DND-41 (cell line): ENCODE results near the gene SRCIN1.
A peak's percentile ranks its signal among the peaks of the same experiment; 100 is the strongest.

Source experiments
- ATAC-seq: fragments of 200-7000 bp; cut with Tn5 transposase; 3 replicates; pipeline ENCODE4 v1.9.1; 2021; ENCODE audit warnings: low read depth; ENCODE audit not compliant: insufficient read depth
- DNase-seq: peaks from one replicate; pipeline ENCODE4 v3.0.0-alpha.2; 2020
- H2AFZ ChIP-seq: 2 replicates; pipeline ENCODE4 v1.6.0; 2012; ENCODE audit warnings: low read depth, low read length
- H3K27ac ChIP-seq: 2 replicates; pipeline ENCODE4 v1.5.1; 2012; ENCODE audit warnings: low read length, inconsistent platforms
- H3K27me3 ChIP-seq: fragments of 200-600 bp; sonication (generic); 2 replicates; pipeline ENCODE4 v1.6.0; 2012; ENCODE audit warnings: low read length, mild to moderate bottlenecking, inconsistent platforms; ENCODE audit not compliant: insufficient read depth, poor library complexity
- H3K36me3 ChIP-seq: 2 replicates; pipeline ENCODE4 v1.5.1; 2012; ENCODE audit warnings: low read length, inconsistent platforms; ENCODE audit not compliant: insufficient read depth
- H3K4me1 ChIP-seq: 2 replicates; pipeline ENCODE4 v1.5.1; 2012; ENCODE audit warnings: mild to moderate bottlenecking, low read length; ENCODE audit not compliant: insufficient read depth
- H3K4me2 ChIP-seq: 2 replicates; pipeline ENCODE4 v1.6.0; 2012; ENCODE audit warnings: mild to moderate bottlenecking, moderate library complexity, low read length, inconsistent platforms; ENCODE audit not compliant: insufficient read depth
- H3K4me3 ChIP-seq, 2 experiments: fragments of 200-600 bp in 1 of 2; shearing (Covaris generic) in 1 of 2; 2 replicates each; pipeline ENCODE4 v1.5.1; 2012 to 2016; ENCODE audit warnings: inconsistent platforms in 2 of 2, low read length in 2 of 2, mild to moderate bottlenecking in 2 of 2, low read depth in 1 of 2, moderate library complexity in 1 of 2
- H3K79me2 ChIP-seq: 2 replicates; pipeline ENCODE4 v1.6.0; 2012; ENCODE audit warnings: low read length, inconsistent platforms; ENCODE audit not compliant: insufficient read depth
- H3K9ac ChIP-seq: 2 replicates; pipeline ENCODE4 v1.6.0; 2012; ENCODE audit warnings: low read depth, mild to moderate bottlenecking, inconsistent platforms, low read length, moderate library complexity
- H3K9me3 ChIP-seq: 2 replicates; pipeline ENCODE4 v1.5.1; 2012; ENCODE audit warnings: low read length, moderate library complexity, mild to moderate bottlenecking, inconsistent platforms; ENCODE audit not compliant: insufficient read depth, severe bottlenecking
- H4K20me1 ChIP-seq: 2 replicates; pipeline ENCODE4 v1.6.0; 2012; ENCODE audit warnings: low read length; ENCODE audit not compliant: insufficient read depth
- EZH2 ChIP-seq: IDR thresholded peaks from 3 replicates; pipeline ENCODE4 v1.6.1; 2012; ENCODE audit warnings: borderline replicate concordance, low read depth, mild to moderate bottlenecking, moderate library complexity, low read length, inconsistent platforms; ENCODE audit not compliant: severe bottlenecking
- TF ChIP-seq, protein P1 (sequence below): IDR thresholded peaks from 2 replicates; pipeline ENCODE4 v1.5.1; 2012; ENCODE audit warnings: borderline replicate concordance, low read length, moderate library complexity, mild to moderate bottlenecking; ENCODE audit not compliant: poor library complexity, severe bottlenecking; ENCODE audit errors: extremely low read depth

SRCIN1 gene

GRCh38 chr17:38608648-38609047 lies 2.9 kb upstream of the SRCIN1 start:
- ATAC-seq = no peak
- Histone ChIP-seq H3K4me1 (peaks cover 18% of the 10 kb centered on the region), H3K36me3 (no peaks in the 10 kb centered on the region), H3K79me2 (no peaks in the 10 kb centered on the region), H3K27ac (no peak overlapping the region), H3K9me3 (no peaks in the 10 kb centered on the region), H3K4me3 (no peak overlapping the region), H4K20me1 (no peaks in the 10 kb centered on the region), H3K27me3 (peaks cover 25% of the 10 kb centered on the region), H3K9ac (no peak overlapping the region), H2AFZ (no peak overlapping the region), H3K4me2 (no peak overlapping the region)
- DNase-seq = no peak
- TF ChIP-seq, protein P1, sequence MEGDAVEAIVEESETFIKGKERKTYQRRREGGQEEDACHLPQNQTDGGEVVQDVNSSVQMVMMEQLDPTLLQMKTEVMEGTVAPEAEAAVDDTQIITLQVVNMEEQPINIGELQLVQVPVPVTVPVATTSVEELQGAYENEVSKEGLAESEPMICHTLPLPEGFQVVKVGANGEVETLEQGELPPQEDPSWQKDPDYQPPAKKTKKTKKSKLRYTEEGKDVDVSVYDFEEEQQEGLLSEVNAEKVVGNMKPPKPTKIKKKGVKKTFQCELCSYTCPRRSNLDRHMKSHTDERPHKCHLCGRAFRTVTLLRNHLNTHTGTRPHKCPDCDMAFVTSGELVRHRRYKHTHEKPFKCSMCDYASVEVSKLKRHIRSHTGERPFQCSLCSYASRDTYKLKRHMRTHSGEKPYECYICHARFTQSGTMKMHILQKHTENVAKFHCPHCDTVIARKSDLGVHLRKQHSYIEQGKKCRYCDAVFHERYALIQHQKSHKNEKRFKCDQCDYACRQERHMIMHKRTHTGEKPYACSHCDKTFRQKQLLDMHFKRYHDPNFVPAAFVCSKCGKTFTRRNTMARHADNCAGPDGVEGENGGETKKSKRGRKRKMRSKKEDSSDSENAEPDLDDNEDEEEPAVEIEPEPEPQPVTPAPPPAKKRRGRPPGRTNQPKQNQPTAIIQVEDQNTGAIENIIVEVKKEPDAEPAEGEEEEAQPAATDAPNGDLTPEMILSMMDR = no peak
- no peak for TF ChIP-seq EZH2

DNA sequence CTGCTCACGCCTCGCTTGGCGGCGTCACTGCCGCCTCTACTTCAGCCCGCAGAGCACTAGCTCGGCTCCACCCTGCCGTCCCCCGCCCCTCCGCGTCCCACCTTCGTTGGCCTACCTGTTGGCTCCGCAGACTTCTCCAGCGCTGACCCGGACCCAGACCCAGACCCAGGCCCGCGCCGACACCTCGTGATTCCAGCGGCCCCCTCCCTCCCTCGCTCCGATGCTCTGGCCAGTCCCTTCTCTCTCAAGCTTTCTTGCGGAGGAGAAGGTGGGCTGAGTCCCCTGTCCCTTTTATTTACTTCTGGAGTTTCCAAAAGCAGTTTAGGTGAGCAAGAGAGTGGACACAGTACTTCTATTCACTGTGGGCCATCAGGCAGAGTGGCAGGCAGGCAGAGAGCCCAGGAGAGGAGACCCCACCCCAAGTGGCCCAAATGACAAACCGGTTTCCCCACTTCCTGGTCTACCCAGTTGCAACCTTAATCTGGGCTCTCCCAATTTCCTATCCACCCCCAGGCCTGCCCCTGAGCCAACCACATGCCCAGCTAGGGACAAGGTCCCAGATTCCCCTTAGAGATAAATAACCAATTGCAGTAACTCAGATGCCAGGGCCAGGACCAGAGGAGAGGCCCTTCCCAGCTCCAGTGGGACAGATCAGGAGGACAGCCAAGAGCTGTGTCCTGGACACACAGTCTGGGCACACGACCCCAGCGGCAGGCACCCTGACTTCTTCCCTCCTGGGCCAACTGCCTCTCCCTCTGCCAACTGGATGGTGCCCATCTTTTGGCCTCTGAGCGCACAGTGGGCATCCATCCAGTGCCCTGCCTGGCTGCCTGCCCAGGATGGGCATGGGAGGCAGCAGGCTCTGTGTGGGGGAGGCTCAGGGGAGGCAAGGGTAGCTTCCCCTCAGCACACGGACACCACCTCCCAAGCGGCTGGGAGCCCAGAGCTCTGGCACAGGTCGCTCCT lies 1.2 kb upstream of the SRCIN1 start:
- Histone ChIP-seq H3K9ac (peak overlapping the region; percentile 71), H2AFZ (peak overlapping the region; percentile 82; the same call in 1 of the 2 replicates), H3K9me3 (no peaks in the 10 kb centered on the region), H3K4me1 (peaks cover 18% of the 10 kb centered on the region), H3K27ac (no peak overlapping the region), H3K79me2 (no peaks in the 10 kb centered on the region), H3K36me3 (no peaks in the 10 kb centered on the region), H3K4me2 (peak overlapping the region; percentile 85), H3K27me3 (peaks cover 22% of the 10 kb centered on the region), H4K20me1 (no peaks in the 10 kb centered on the region), H3K4me3 (peak overlapping the region; percentile 32 to 63; a peak in 3 of 4 replicates)
- TF ChIP-seq EZH2 = no peak
- TF ChIP-seq, protein P1 = no peak
- no peak for ATAC-seq
- DNase-seq = no peak

DNA sequence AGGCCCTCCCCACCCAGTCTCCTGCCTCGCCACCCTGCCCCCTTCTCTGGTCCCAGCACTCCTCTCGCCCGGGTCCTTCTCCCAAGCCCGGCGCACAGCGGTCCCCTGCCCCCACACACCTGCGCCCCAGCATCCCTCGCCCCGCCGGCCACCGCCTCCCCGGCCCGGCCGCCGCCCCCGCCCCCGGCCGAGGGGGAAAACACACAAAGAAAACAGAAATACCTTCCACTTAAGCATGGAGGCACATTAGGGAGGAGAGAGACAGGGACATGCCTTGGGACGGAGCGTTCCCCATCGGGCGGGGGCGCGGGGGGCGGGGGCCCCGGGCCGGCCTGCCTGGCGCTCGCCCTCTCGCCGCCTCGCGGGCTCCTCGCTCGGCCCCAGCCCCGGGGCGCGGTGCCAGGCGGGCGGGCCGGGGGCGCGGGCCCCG lies 326 bp downstream of the SRCIN1 start:
- no peak for DNase-seq
- Histone ChIP-seq H4K20me1 (0 out of 2 replicates have a peak, but pooled peaks cover 3% of the 10 kb centered on the region), H3K27me3 (peaks cover 22% of the 10 kb centered on the region), H3K4me3 (peak overlapping the region; percentile 17 to 63; a peak in 3 of 4 replicates), H3K9ac (peak overlapping the region; percentile 71; the same call in 1 of the 2 replicates), H3K27ac (no peak overlapping the region), H3K36me3 (no peaks in the 10 kb centered on the region), H2AFZ (peak overlapping the region; percentile 56; the same call in 1 of the 2 replicates), H3K4me1 (peaks cover 18% of the 10 kb centered on the region), H3K9me3 (no peaks in the 10 kb centered on the region), H3K79me2 (no peaks in the 10 kb centered on the region), H3K4me2 (peak overlapping the region; percentile 85)
- no peak for TF ChIP-seq EZH2
- TF ChIP-seq, protein P1 = no peak
- peak; percentile 27 for ATAC-seq
